HS-27A (cell line): ENCODE data around the gene SSR3.

ENCODE experiments used
- DNase-seq: peaks from one replicate; pipeline ENCODE4 v3.0.0-alpha.2; 2012; ENCODE audit warnings: low read depth, missing footprints

Gene SSR3

DNA sequence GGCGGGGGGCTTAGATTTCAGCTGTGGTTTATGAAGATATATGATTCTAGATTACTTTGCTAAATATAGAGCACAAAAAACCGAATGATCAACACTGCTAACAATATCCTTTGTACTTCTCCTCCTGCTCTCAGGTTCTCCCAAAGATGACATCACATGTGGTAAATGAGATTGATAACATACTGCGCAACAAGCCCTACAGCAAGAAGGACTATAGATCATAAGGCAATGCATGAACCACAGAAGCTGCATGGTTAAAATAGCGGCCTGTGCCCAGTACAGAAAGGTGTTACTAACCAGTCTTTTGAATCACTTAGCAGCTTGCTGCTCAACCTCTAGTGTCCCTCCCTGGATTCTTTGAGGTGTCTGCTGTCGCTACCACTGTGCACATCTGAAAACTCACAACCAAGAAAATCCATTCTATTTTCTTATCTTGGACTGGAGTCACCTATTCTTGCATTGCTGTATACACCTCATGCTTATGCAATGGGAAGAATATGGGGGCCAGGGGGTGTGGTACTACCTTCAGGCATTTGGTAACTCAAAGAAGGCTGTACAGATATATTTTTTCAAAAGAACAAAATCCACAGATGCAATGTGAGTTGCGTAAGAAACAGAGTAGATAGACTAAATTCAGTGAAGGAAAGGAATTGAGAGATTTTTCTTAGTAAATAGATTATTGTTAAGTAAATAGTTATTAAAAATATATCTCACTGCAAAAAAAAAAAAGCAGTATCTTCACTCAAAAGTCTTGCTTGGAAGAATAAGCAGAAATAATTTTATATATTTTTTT, 18.2 kb downstream of the SSR3 start:
- DNase-seq = no peak

DNA sequence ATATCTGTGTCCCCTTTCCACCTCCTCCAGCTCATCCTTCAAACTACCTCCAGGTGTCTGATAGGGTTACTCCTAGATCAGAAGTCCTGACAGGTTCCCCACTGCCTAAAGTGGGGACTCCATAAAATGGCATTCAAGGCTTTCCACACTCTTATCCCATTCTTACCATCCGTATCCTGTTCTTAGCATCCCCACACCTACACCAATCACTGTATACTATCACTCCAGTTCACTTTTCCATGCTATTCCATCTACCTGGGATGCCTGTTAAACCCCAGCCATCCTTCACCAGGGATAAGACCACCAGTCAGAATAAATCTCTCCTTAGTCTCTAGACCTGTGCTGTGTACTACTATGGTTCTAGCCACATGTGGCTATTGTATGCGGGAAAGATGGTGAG, 19.1 kb downstream of the SSR3 start:
- no peak for DNase-seq

DNA sequence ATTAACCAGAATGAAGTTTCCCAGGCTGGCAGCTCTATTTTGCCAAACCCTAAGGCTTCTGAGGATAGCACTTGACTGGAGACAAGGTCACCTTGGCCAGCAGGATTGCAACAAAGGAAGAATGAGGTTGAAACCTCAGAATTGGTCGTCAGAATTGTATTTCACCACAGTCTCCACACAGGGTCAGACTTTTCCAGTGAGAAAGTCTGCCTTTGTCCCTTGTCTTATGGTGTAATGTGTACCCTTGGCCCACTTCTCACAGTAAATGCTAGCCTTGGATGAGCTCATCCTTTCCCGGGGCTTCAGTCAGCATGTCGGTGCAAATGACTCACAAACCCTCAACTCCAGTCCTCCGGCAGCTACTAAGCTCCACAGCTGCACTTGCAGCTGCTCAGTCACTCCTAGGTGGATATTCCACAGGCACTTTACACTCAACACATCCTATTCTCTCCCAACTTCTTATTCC, 19.7 kb downstream of the SSR3 start:
- peak; percentile 78 for DNase-seq

DNA sequence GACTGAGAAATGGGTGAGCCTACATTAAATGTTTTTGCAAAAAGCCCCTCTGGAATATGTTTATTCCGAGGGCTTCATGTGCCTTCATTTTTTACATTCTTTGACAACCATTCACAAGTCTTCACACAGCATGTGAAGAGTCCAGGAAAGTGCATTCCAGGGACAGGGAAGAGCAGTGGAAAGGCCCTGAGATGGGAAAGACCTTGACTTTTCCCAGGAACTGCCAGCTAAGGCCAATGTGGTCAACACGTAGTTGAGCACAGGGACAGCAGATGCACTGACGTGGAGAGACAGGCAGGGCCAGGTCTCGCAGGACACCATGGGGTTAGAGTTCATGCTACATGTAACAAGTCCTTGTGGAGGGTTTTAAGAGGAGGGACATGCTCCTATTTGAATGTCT, 21.7 kb downstream of the SSR3 start:
- DNase-seq = no peak

DNA sequence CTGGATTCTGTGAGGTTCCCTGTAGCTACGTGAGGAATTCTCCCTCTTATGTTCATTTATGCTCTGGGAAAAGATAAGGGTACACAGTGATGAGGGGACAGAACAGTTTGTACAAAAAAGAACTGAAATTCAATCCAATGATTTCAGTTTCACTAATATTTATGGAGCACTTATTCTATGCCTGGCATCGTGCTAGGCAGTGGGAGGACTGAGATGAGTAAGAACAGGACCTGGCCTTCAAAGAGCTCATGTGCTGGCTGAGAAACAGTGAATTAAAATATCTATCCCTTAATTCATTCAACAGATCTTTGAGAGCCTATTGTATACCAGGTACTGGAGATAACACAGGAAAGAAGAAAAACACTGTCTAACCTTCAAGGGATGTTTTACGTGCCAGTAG, 22.2 kb downstream of the SSR3 start:
- DNase-seq = no peak

DNA sequence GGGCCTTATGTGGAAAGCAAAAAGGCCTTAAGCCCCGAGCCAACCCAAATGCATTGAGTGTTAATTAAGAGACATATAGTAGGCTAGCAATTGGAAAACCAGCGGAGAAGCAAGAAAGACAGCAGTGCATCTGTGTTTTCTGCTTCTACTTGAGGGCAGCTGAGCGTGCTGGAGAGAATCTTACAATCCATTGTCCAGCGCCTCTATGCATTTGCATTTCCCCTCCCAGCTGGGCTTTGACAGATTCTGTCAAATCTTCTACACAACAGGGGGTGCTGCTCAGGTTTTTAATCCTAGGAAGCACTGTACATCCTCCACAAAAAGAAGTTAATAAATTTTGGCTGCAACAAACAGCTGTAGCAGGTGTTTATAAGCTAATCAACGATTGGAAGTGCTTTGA, 23.9 kb downstream of the SSR3 start:
- no peak for DNase-seq

DNA sequence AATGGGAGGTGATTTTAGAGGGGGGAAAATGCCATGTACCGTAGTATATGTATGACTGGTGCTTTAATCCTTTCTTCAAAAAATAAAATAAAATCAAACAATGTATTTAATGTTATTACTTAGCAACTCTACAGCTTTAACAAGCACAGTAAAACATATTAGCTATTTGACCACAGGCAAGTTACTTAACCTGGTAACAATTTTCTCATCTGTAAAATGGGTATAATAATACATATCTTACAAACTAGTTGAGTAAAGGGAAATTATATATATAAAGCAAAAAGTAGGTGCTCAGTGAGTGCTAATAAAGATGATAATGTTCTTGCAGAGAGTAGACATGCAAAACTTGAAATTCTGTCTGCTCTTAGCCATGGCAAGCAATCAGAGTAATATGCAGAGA, 27.9 kb downstream of the SSR3 start:
- DNase-seq = no peak

DNA sequence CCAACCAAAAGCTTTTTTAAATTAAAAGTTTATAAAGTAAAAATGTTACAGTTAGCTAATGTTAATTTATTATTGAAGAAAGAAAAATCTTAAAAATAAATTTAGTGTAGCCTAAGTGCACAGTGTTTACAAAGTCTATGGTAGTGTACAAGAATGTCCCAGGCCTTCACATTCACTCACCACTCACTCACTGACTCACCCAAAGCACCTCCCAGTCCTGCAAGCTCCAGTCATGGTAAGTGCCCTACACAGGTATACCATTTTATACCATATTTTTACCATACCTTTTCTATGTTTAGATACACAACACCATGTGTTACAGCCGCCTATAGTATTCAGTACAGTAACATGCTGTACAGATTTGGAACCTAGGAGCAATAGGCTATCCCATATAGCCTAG, 29.1 kb downstream of the SSR3 start:
- no peak for DNase-seq

DNA sequence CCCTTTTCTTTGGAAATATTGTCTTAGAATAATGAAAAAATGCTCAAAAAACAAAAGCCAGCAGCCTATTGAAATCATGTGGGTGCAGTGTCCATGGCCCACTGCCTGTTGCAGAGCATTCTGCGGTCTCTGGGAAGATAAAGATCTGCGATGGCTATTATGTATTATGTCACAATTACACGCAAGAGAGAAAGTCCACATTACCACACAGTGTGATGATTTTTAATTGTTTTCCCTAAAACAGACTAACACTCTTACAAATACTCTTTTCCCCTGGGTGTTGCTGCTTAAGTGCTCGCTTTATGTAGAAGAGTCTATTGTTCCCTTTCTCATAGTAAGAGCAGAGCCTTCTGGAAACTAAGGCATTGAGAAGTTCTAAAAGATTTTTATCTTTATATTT, 32.2 kb downstream of the SSR3 start:
- DNase-seq = no peak

DNA sequence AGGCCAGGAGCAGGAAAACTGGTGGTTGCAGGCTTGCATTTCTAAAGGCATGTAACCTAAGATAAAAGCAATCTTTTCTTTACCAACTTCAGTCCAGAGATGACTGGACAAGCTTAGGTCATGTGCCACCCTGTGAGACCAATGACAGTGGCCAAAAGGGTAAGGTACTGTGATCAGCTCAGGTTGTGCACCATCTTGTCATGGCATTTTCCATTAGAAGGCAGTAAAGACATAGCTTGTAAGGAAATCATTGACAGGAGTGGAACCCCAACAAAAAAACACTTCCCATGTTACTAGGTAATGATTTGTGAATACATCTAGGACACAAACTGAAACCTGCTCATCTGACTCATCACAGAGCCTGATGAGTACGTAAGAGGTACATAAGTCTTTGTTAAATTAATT, 35.2 kb downstream of the SSR3 start:
- no peak for DNase-seq

DNA sequence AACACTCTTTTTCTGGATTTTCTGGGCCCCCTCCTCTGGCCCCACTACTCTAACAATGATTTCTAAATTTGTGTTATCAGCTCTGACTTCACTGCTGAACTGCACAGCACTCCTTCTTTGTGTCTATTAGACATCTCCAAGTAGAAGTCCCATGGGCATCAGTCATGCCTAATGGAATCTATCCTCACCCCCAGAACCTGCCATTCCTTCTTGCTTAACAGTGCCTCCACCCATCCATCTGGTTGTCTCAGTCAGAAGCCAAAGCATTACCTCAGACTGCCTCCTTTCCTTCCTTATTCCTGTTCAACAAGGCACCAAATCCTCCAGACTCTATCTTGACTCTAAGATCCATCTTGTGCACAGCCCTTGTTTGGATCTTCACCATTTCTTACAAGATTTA, 36.2 kb downstream of the SSR3 start:
- DNase-seq = no peak

DNA sequence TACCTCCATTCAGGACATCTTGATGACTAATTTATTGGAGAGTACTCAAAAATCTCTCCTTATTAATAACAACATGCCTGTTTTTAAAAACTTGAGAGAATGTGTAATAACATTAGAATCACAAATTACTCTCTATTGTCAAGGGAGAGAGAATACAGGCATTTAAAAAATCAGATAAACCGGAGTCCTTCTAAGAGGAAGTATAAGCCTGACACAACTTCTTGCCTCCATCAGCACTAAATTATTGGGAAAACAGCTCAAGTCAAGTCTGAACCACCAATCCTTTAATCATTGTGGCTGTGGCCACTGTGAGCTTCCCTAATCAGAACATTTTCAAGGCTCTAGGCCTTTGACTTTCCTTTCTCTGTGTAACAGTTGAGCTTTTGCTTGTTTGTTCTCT, 38.0 kb downstream of the SSR3 start:
- DNase-seq = no peak

DNA sequence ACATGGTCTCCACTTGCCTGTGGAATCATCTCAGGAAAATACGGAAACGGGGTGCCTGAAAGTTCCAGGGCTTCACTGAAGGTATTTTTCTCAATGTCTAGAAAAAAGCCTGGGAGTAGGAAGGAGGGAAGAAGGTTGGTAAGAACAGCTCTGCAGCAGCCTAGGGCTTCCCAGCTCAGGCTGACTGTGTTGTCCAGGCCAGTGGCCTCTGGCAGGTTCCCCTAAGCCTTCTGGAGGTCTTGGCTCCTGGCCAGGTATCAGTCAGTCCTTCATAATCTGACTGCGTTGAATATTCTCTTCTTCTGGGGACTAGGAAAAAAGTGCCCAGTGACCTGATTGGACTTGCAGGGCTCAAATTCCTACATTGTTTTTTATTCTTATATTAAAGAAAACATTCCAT, 38.6 kb downstream of the SSR3 start:
- DNase-seq = no peak

DNA sequence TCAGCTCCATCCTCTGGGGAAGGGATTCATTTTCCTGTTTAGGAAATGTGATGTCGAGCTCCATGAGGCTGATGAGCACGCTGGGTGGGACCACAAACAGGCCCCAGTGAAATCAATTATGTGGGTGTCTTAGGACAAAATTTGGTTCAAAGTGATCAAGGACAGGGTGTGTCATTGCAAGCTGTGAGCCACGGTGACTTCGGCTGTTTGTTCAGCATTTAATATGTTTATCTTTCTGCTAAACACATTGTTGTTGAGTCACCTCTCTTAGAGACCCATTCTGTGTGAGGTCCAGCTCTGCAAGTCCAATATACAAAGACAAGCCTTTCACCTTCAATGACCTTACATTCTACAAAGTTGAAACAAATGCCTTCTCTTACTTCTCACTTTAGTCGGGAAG, 41.3 kb downstream of the SSR3 start:
- no peak for DNase-seq

DNA sequence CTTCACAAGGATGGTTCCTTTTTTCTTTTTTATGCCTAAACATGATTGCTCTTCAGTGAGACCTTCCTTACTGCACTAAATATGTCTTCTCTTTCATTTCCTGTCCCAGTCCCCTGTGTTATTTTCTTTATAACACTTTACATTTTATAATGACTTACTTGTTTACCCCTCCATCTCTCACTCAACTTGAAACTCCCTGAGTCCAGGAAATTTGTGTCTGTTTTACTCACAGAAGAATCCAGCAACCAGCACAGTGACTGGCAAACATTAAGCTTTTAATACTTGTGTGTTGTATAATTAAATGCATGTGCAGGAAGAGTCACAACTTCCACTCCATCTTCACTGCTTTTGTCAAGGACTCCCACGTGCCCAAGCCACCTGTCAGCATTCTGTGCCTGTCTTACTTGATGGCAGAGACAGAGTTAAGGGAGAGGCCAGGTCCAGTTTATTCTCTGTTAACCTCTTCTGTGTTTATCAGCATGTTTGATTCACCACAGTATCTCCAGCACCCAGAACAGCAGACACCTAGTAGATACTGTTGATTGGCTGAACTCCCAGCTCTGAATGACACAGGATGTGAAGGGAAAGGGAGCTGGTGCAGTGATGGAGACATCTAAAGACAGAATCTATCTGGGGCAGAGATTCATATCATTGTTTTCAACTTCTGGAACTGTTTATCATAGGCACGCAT, 42.8 kb downstream of the SSR3 start:
- no peak for DNase-seq

DNA sequence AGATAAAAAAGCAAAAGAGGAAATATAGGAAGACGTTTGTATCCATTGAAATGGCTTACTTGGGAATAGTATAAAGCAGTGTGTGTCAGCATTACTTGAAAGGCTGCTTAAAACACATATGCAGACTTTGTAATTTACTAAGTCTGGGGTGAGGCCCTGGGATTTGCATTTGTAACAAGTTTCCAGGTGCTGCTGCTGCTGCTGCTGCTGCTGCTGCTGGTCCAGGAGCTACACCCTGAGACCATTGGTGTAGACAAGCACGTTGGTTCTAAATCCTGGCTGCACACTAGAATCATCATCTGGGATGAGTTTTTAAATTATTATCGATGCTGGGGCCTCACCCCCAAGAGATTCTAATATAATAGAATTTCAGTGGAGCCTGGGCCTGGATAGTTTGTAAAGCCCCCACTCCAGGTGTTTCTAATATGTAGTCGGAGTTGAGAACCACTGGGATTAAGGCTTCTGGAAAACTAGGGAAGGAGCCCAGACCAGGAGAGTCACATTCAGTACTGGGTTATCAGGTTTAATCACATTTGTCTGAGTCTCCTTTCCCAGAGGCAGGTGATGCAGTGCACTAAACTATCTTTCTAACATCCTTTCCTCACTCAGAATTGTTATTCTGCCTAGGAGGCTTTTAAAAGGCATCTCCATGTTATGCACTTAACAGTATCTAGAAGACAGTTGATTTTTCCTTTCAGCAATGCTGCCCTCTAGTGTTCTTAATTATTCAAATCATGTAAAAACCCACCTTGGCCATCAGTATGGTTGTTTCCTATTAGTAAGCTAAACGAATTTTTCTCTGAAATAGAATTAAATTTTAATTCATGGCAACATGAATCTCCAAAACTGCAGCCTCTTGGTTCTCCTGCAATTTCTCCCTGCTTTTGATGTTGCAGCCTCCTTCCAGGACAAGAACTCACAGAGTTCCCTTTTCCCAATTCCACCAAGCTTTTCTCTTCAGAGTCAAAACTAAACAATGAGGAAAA, 45.4 kb downstream of the SSR3 start:
- no peak for DNase-seq

DNA sequence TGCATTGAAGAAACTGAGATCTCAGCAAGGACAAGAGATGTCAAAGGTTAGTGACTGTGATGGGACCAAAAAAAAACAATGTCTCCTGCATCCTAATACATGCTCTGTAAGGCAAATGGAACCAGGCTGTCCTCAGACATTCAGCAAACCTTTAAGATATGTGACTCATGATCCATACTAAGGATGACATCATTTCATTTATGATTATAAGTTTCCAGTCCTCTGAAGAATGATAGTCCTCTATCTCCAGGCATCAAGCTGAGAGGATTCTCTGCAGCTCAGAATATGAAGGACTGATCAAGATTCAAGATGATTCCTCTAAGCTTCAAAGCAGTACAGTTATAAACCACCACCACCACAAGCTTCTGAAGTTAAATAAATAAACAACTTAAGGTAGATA, 47.6 kb downstream of the SSR3 start:
- DNase-seq = no peak

DNA sequence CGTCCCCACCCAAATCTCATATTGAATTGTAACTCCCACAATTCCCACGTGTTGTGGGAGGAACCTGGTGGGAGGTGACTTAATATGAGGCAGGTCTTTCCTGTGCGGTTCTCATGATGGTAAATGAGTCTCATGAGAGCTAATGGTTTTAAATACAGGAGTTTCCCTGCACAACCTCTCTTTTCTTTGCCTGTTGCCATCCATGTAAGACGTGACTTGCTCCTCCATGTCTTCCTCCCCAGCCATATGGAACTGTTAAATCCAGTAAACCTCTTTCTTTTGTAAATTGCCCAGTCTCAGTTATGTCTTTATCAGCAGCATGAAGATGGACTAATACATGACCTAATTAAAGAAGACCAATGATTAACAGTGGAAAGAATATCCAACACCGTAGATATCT, 56.6 kb downstream of the SSR3 start:
- no peak for DNase-seq

DNA sequence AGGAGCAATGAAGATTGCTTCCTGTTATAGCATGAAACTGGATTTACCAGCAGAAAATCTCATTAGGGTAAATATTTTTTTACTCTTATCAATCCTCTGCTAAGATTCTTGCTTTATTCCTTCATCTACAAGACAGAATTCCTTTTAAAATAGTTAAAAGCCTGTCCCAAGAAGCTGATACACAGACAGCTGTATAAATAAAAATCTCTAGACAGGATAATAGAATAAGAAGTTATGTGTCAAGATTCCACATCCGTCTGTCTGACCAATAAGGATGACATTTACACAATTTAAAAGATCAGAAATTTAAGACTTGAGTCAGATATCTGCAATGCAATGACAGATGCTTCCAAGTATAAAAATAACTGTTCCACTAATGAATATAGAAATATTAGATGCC, 57.6 kb downstream of the SSR3 start:
- DNase-seq = no peak

DNA sequence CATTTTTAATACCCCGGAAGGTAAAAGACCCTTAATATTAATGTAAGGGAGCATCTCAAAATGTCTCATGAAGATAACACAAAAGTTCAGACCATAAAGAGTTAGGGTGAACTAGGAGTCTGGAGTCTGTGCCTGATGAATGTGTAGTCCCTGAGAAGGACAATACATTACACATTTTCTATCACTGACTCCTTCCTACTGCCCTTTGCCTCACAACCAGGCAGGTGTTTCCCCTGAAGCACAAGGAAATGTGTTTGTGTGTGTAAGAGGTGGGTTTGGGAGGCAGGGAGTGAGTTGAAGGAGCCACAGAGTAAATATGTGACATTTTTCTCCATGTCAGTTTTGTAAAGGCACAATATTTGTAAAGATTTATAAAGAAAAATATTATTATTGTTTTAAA, 59.1 kb downstream of the SSR3 start:
- DNase-seq = no peak

DNA sequence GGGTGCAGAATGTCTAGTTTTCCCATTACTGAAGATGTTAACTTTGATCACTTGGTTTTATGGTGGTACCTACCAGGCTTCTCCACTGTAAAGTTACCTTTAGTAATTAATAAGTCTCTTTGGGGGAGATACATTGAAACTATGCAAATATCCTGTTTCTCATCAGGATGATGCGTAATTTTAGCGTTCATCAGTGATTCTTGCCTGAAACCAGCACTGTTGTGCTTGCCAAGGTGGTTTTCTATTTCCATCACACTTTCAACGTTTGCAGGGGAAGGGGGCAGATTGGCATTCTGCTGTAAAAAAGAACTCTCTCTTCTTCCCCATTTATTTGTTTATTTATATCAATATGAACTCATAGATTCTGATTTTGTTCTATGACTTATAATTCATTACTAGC, 61.0 kb downstream of the SSR3 start:
- DNase-seq = no peak

DNA sequence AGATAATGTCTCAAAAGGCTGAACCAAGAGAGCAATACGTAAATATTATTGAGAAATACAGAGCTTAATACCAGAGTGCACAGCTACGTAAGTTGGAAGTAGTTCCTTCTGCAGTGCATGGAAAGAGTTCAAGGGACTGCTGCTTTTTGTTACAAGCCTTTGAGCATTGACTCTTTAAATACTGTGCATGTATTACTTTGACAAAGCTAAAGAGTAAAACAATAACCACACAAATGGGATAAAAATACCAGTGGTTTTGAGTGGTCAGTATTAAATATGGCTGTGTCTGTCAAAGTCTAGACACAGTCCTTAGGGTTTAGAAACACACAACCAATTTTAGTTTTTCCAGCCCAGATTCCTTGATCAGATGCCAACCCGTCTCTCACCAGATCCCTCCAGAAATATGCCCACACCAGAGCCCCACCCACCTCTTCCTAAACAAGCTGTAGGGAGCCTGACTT, 62.1 kb downstream of the SSR3 start:
- DNase-seq = no peak

DNA sequence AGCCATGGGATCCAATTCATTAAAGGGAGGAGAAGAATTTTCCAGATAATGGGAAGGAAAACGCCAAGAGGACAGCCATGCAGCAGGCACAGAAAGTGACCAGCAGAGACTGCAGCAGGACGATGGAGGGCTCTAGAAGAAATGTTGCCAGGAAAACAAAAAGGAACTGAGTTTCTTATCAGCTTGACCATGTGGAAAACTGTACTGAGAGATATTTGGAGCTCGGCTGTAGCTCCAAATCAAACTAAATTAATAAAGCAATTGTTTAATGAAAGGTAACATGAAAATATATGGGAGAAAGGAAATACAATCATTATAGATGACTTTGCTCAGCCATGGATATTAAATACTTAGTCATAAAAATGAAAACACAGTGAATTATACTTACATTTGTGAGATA, 63.7 kb downstream of the SSR3 start:
- DNase-seq = no peak
